H9 (cell line): Measurements from ENCODE around the gene RNF167. TPM values are rescaled to one million over a fixed set of nuclear protein-coding genes. Genes with fewer than 3 reads are reported as not detected.

Source experiments
- DNase-seq: peaks from one replicate; pipeline ENCODE4 v3.0.0-alpha.2; 2017
- H2AFZ ChIP-seq: one replicate; pipeline ENCODE4 v1.6.1; 2013; ENCODE audit warnings: mild to moderate bottlenecking, low read length, control low read depth, moderate library complexity
- H2AK5ac ChIP-seq: 2 replicates; pipeline ENCODE4 v1.6.1; 2013; ENCODE audit warnings: low read length, control low read depth, mixed read lengths; ENCODE audit not compliant: insufficient read length
- H2BK120ac ChIP-seq: one replicate; pipeline ENCODE4 v1.6.1; 2013; ENCODE audit warnings: low read depth, mild to moderate bottlenecking, low read length, control low read depth, inconsistent platforms; ENCODE audit not compliant: poor library complexity, severe bottlenecking
- H2BK12ac ChIP-seq: 2 replicates; pipeline ENCODE4 v1.6.1; 2013; ENCODE audit warnings: low read length, control low read depth, mixed read lengths, low read depth; ENCODE audit not compliant: insufficient read length
- H2BK15ac ChIP-seq: 2 replicates; pipeline ENCODE4 v1.6.1; 2013; ENCODE audit warnings: low read depth, low read length, control low read depth
- H2BK20ac ChIP-seq: one replicate; pipeline ENCODE4 v1.6.1; 2013; ENCODE audit warnings: low read depth, mild to moderate bottlenecking, low read length, control low read depth, inconsistent platforms; ENCODE audit not compliant: poor library complexity, severe bottlenecking
- H2BK5ac ChIP-seq: 2 replicates; pipeline ENCODE4 v1.6.1; 2013; ENCODE audit warnings: low read length, control low read depth, mixed read lengths; ENCODE audit not compliant: insufficient read length
- H3K14ac ChIP-seq: 2 replicates; pipeline ENCODE4 v1.6.1; 2013; ENCODE audit warnings: low read length, control low read depth; ENCODE audit not compliant: insufficient read depth
- H3K18ac ChIP-seq: 2 replicates; pipeline ENCODE4 v1.6.1; 2013; ENCODE audit warnings: low read depth, mild to moderate bottlenecking, mixed read lengths, low read length, control low read depth; ENCODE audit not compliant: insufficient read length
- H3K23ac ChIP-seq: 2 replicates; pipeline ENCODE4 v1.6.1; 2013; ENCODE audit warnings: low read length, control low read depth, mixed read lengths, low read depth; ENCODE audit not compliant: insufficient read length
- H3K23me2 ChIP-seq: 2 replicates; pipeline ENCODE4 v1.6.1; 2013; ENCODE audit warnings: low read depth, mild to moderate bottlenecking, mixed read lengths, low read length, control low read depth; ENCODE audit not compliant: insufficient read length, poor library complexity, severe bottlenecking
- H3K27ac ChIP-seq: 2 replicates; pipeline ENCODE4 v1.5.1; 2013; ENCODE audit warnings: low read length, control low read depth, mixed read lengths, low read depth; ENCODE audit not compliant: insufficient read length
- H3K27me3 ChIP-seq: 2 replicates; pipeline ENCODE4 v1.6.1; 2013; ENCODE audit warnings: low read length, control low read depth, inconsistent platforms; ENCODE audit not compliant: insufficient read depth
- H3K4ac ChIP-seq: 2 replicates; pipeline ENCODE4 v1.6.1; 2013; ENCODE audit warnings: low read depth, mild to moderate bottlenecking, control low read depth, inconsistent platforms, low read length, moderate library complexity
- H3K4me1 ChIP-seq: 2 replicates; pipeline ENCODE4 v1.6.1; 2013; ENCODE audit warnings: low read length, control low read depth, inconsistent platforms; ENCODE audit not compliant: insufficient read depth
- H3K4me2 ChIP-seq: 2 replicates; pipeline ENCODE4 v1.6.1; 2013; ENCODE audit warnings: low read length, control low read depth, mixed read lengths; ENCODE audit not compliant: insufficient read length, insufficient read depth
- H3K56ac ChIP-seq: 2 replicates; pipeline ENCODE4 v1.6.1; 2013; ENCODE audit warnings: low read depth, mild to moderate bottlenecking, mixed read lengths, low read length, control low read depth; ENCODE audit not compliant: insufficient read length
- H3K79me1 ChIP-seq: 2 replicates; pipeline ENCODE4 v1.6.1; 2013; ENCODE audit warnings: low read depth, mild to moderate bottlenecking, moderate library complexity, low read length, control low read depth, inconsistent platforms; ENCODE audit not compliant: insufficient read depth, poor library complexity, severe bottlenecking
- H3K79me2 ChIP-seq: 2 replicates; pipeline ENCODE4 v1.6.1; 2013; ENCODE audit warnings: low read length, control low read depth, inconsistent platforms; ENCODE audit not compliant: insufficient read depth
- H3K9ac ChIP-seq: 2 replicates; pipeline ENCODE4 v1.6.1; 2013; ENCODE audit warnings: low read length, control low read depth, mixed read lengths; ENCODE audit not compliant: insufficient read length; ENCODE audit errors: extremely low read depth
- H3K9me3 ChIP-seq: one replicate; pipeline ENCODE4 v1.6.1; 2013; ENCODE audit warnings: low read depth, low read length, inconsistent platforms; ENCODE audit not compliant: control insufficient read depth
- H3T11ph ChIP-seq: one replicate; pipeline ENCODE4 v1.6.1; 2013; ENCODE audit warnings: mild to moderate bottlenecking, low read length, control low read depth, inconsistent platforms
- H4K20me1 ChIP-seq: one replicate; pipeline ENCODE4 v1.6.1; 2013; ENCODE audit not compliant: control insufficient read depth, insufficient read length, insufficient read depth
- H4K5ac ChIP-seq: 2 replicates; pipeline ENCODE4 v1.6.1; 2013; ENCODE audit warnings: low read depth, mild to moderate bottlenecking, mixed read lengths, low read length, control low read depth; ENCODE audit not compliant: insufficient read length
- H4K8ac ChIP-seq: replicated peaks from 2 replicates; pipeline ENCODE4 v1.6.1; 2013; ENCODE audit warnings: low read length, control low read depth, mixed read lengths, low read depth; ENCODE audit not compliant: insufficient read length
- H4K91ac ChIP-seq: 2 replicates; pipeline ENCODE4 v1.6.1; 2013; ENCODE audit warnings: low read depth, mild to moderate bottlenecking, moderate library complexity, mixed read lengths, low read length, control low read depth; ENCODE audit not compliant: insufficient read length
- H3K27ac Mint-ChIP-seq, 3 experiments: 2 replicates in 2 of 3; 3 replicates in 1 of 3; pipeline ENCODE4 v1.8.0; 2020 to 2021; ENCODE audit warnings: mixed read lengths in 3 of 3, mild to moderate bottlenecking in 1 of 3, moderate library complexity in 1 of 3
- H3K27me3 Mint-ChIP-seq: 2 replicates; pipeline ENCODE4 v1.8.0; 2021; ENCODE audit warnings: low read depth, mild to moderate bottlenecking, moderate library complexity, mixed read lengths
- H3K36me3 Mint-ChIP-seq, 3 experiments: 2 replicates in 2 of 3; 3 replicates in 1 of 3; pipeline ENCODE4 v1.8.0; 2020 to 2021; ENCODE audit warnings: low read depth in 3 of 3, mixed read lengths in 3 of 3; ENCODE audit not compliant: insufficient read depth in 1 of 3
- H3K4me1 Mint-ChIP-seq, 2 experiments: 2 replicates each; pipeline ENCODE4 v1.8.0; 2020; ENCODE audit warnings: mixed read lengths in 2 of 2
- H3K4me3 Mint-ChIP-seq, 2 experiments: 2 replicates in 1 of 2; 3 replicates in 1 of 2; pipeline ENCODE4 v1.8.0; 2020 to 2021; ENCODE audit warnings: mild to moderate bottlenecking in 2 of 2, mixed read lengths in 2 of 2, moderate library complexity in 1 of 2
- H3K9me3 Mint-ChIP-seq, 2 experiments: 2 replicates in 1 of 2; 3 replicates in 1 of 2; pipeline ENCODE4 v1.8.0; 2020; ENCODE audit warnings: mild to moderate bottlenecking in 2 of 2, mixed read lengths in 2 of 2, moderate library complexity in 1 of 2
- CTCF ChIP-seq: fragments of 200-600 bp; sonication (generic); conservative IDR thresholded peaks from 3 replicates; pipeline ENCODE4 v1.8.0; 2021; ENCODE audit warnings: antibody characterized with exemption, mild to moderate bottlenecking
- WGBS: extraction: QIAGEN DNeasy Blood & Tissue Kit; methylation state at CpG from one replicate; pipeline ENCODE4 v1.1.7; 2013; ENCODE audit warnings: missing lambda C conversion rate, low lambda C conversion rate, mixed read lengths; ENCODE audit not compliant: insufficient read length; ENCODE audit errors: extremely low coverage; 5-methylcytosine and 5-hydroxymethylcytosine counted together
- total RNA-seq: library from RNA; stranded (reverse); gene quantifications from 2 replicates; pipeline ENCODE4 v1.2.1, GENCODE V29; 2021

RNF167 gene
- total RNA-seq, 1 experiment from 2014 or later = 134 TPM

- no peaks in the 10 kb centered on the region for H3K9me3 Mint-ChIP-seq
Measured at GRCh38 chr17:4897785-4898184, 42.3 kb upstream of the RNF167 start.

More at GRCh38 chr17:4897785-4898184, 42.3 kb upstream of the RNF167 start:
- H3K23me2 ChIP-seq = peaks cover 12% of the 10 kb centered on the region
- DNase-seq = no peak
- no peak overlapping the region for H3K23ac ChIP-seq
- H3K79me1 ChIP-seq = no peaks in the 10 kb centered on the region
- WGBS = no CpG with 5 or more reads among the region's 5 CpGs
- H3K4me1 ChIP-seq = no peaks in the 10 kb centered on the region
- no peak overlapping the region for H3T11ph ChIP-seq
- no peaks in the 10 kb centered on the region for H3K27me3 ChIP-seq
- H3K9me3 ChIP-seq = no peaks in the 10 kb centered on the region
- no peak overlapping the region for H3K27ac ChIP-seq
- no peaks in the 10 kb centered on the region for H4K20me1 ChIP-seq
- no peak overlapping the region for H2AFZ ChIP-seq
- no peak overlapping the region for H3K4ac ChIP-seq
- H4K8ac ChIP-seq = no peak overlapping the region
- no peak overlapping the region for H3K56ac ChIP-seq
- H3K36me3 Mint-ChIP-seq = peaks cover 8 to 33% (median 29%) of the 10 kb centered on the region in 3 experiments; a peak in 6 of 7 replicates
- peaks cover 4 to 26% of the 10 kb centered on the region in 2 experiments for H3K4me1 Mint-ChIP-seq
- no peak overlapping the region for H2BK12ac ChIP-seq
- peak overlapping the region in 1 of 3 experiments; percentile 63; a peak in 1 of 7 replicates for H3K27ac Mint-ChIP-seq
- TF ChIP-seq CTCF = no peak
- no peak overlapping the region for H3K18ac ChIP-seq
- H4K5ac ChIP-seq = no peak overlapping the region
- H3K4me3 Mint-ChIP-seq = no peak overlapping the region; a peak in 1 of 5 replicates
- H2BK20ac ChIP-seq = no peak overlapping the region
- no peak overlapping the region for H4K91ac ChIP-seq
- H3K9ac ChIP-seq = no peak overlapping the region
- H3K27me3 Mint-ChIP-seq = no peaks in the 10 kb centered on the region
- H2BK120ac ChIP-seq = no peak overlapping the region
- no peak overlapping the region for H3K14ac ChIP-seq
- H3K4me2 ChIP-seq = no peak overlapping the region
- H2AK5ac ChIP-seq = no peak overlapping the region
- H3K79me2 ChIP-seq = no peaks in the 10 kb centered on the region
- H2BK15ac ChIP-seq = no peak overlapping the region
- no peak overlapping the region for H2BK5ac ChIP-seq
